SK-MEL-5 (cell line): ENCODE results near the gene NUDT3. TPM values are rescaled to one million over a fixed set of nuclear protein-coding genes. Genes with fewer than 3 reads are reported as not detected.

Experiments used
- DNase-seq: peaks from one replicate; pipeline ENCODE4 v3.0.0-alpha.2; 2016; ENCODE audit warnings: low read depth, low spot score
- in situ Hi-C: cut with HindIII; loops from 2 replicates; pipeline ENCODE4 v1.10.0; 2016; ENCODE audit warnings: low sequenced_read_pairs, high pct_unique_total_duplicates, low pct_unique_long_range_greater_than_20kb
- polyA plus RNA-seq, 2 experiments: library from polyadenylated mRNA; depleted of rRNA; stranded (reverse); fragments of >200 nt; gene quantifications; 2 replicates each; pipeline ENCODE4 v1.2.3, GENCODE V29; 2015
- total RNA-seq: library from RNA; depleted of rRNA; stranded (reverse); fragments of >200 nt; shearing (Covaris generic); gene quantifications from 2 replicates; pipeline ENCODE4 v1.2.3, GENCODE V29; 2014; rRNA removed

The NUDT3 gene
- total RNA-seq = 32.0 and 34.6 TPM in 2 replicates
- 27.7 and 35.0 TPM in 2 replicates for polyA plus RNA-seq (2015; cell fraction: cytosol; rRNA removed)
- 19.6 and 22.2 TPM in 2 replicates for polyA plus RNA-seq (2015; cell fraction: nucleus; rRNA removed)

- in situ Hi-C loops = no loop called here
- peak; percentile 91 for DNase-seq
These were observed at the start of gene NUDT3 for GRCh38 chr6:34392497-34393190. Gene NUDT3 (minus strand): TSS chr6:34392669. CDS start chr6:34392362, 307 bp downstream.

- no peak for DNase-seq
- in situ Hi-C loops = no loop called here
These were observed 49.1 kb upstream of the NUDT3 start for GRCh38 chr6:34441526-34441925.

GRCh38 chr6:34439442-34439841 lies 47.0 kb upstream of the NUDT3 start:
- in situ Hi-C loops = no loop called here
- no peak for DNase-seq

GRCh38 chr6:34438705-34439104 lies 46.2 kb upstream of the NUDT3 start:
- in situ Hi-C loops = no loop called here
- no peak for DNase-seq

GRCh38 chr6:34437644-34437970 lies 45.1 kb upstream of the NUDT3 start:
- in situ Hi-C loops = no loop called here

GRCh38 chr6:34436803-34437643 lies 44.6 kb upstream of the NUDT3 start:
- DNase-seq = no peak
- in situ Hi-C loops = no loop called here

More at GRCh38 chr6:34437644-34437970, 45.1 kb upstream of the NUDT3 start:
- no peak for DNase-seq

- DNase-seq = no peak
- in situ Hi-C loops = no loop called here
These were observed 43.4 kb upstream of the NUDT3 start for GRCh38 chr6:34435916-34436315.

GRCh38 chr6:34425498-34426410 lies 33.3 kb upstream of the NUDT3 start, which contains the start of gene RPS10:
Gene RPS10 (minus strand): TSS chr6:34426069. CDS start chr6:34425221, 848 bp downstream.
- peak; percentile 90 for DNase-seq
- in situ Hi-C loops = no loop called here

- in situ Hi-C loops = no loop called here
- no peak for DNase-seq
These were observed 32.6 kb upstream of the NUDT3 start for GRCh38 chr6:34425132-34425497.

GRCh38 chr6:34424200-34425131 lies 32.0 kb upstream of the NUDT3 start:
- in situ Hi-C loops = no loop called here
- DNase-seq = no peak

GRCh38 chr6:34423254-34423653 lies 30.8 kb upstream of the NUDT3 start:
- in situ Hi-C loops = no loop called here
- DNase-seq = no peak

GRCh38 chr6:34418367-34418766 lies 25.9 kb upstream of the NUDT3 start:
- in situ Hi-C loops = no loop called here
- DNase-seq = no peak

- in situ Hi-C loops = no loop called here
- DNase-seq = no peak
These were observed 24.5 kb upstream of the NUDT3 start for GRCh38 chr6:34416877-34417371.

GRCh38 chr6:34414999-34415858 lies 22.8 kb upstream of the NUDT3 start:
- peak; percentile 87 for DNase-seq
- in situ Hi-C loops = no loop called here

- in situ Hi-C loops = no loop called here
- DNase-seq = no peak
These were observed 20.3 kb upstream of the NUDT3 start for GRCh38 chr6:34412643-34413214.
